Measurements from ENCODE around the gene ZNF468.
"Not testable (repeated sequence)": the region's sequence is repeated elsewhere in the genome, so short reads cannot be mapped to it uniquely, and the experiment has no call there.

The ZNF468 gene

DNA sequence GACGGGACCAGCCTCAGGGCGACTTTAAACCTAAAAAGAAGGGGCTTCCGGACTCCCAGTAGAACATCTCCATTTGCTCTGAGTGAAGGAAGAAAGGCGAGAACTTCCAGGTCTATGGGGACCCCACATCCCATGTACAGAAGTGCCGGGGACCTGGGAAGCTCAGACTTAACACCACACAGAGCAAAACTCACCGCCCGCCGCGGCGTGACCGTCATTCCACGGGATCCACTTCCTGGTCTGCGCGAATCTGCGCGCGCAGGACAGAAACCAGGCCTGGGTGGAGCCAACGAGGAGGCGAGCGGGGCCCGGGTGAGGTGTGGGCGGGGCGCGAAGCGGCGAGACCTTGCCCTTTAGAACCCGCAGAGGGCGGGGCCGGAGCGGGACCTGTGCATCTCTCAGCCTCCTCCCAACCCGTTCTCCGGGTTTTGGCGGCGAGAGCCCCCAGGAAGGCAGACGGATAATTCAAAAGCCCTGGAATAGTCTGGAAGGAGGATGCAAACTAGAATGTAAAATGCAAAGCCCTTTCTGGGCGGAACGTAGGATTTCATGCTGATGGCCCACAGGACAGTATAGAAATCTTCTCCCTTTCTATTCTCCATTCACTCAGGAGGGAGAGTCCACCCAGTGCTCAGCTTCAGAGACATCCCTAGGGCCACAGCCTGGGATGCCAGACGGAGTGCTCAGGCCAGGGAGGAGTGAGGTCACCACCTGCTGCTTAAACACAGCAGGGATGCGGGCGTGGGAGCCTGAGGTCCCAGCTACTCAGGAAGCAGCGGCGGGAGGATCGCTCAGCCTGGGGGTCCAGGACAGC is at the start of gene ZNF468:
TSS of gene ZNF468 (minus strand) at position 242 of the 814 bp plus-strand sequence. CDS start 3,347 bp downstream, outside the sequence.
- DNase-seq = peak; percentile 69

DNA sequence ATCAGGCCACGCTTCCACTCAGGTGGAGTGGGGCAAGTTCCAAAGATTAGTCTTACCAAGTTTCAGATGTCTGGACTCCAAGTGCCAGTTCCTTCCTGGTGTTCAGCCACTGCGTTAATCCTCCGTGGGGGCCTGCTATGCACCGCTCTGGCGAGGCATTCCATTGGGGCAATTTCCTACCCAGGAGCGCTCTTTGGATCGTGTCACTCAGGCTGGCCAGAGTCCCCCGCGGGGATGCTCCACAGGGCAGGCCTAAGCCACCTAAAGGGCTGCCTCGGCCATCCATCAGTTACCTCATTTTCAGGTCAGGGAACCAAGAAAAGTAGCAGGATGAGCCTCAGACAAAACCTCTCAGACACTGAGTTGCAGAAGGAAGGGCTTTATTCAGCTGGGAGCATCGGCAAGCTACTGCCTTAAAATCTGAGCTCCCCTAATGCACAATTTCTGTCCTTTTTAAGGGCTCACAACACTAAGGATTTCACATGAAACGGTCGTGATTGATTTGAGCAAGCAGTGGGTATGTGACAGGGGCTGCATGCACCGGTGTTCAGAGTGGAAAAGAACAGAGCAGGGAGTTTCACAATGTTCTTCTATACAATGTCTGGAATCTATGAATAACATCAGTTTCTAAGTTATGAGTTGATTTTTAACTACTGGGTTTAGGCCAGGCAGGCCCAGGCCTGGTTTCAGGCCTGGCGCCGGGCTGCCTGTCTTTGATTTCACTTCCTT is 46.8 kb upstream of the ZNF468 start:
- not testable (repeated sequence) for DNase-seq

DNA sequence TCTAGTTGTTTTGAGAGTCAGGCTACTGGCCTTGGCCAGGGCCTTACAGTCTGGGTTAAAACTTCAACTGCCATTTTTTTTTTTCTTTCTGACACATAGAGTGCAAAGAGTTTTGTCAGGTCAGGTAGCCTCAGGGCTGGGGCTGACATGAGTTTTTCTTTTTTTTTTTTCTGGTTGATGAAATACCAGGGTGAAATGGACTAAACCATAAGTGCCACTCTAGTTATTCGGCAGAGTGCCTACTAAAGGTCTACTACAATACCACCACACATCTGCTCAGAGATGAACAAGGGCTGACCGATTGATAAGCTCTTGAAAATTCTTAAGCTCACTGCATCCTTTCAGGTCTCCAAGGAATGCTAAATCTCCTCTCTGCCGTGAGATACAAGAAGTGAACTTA is 44.4 kb upstream of the ZNF468 start:
- no peak for DNase-seq

DNA sequence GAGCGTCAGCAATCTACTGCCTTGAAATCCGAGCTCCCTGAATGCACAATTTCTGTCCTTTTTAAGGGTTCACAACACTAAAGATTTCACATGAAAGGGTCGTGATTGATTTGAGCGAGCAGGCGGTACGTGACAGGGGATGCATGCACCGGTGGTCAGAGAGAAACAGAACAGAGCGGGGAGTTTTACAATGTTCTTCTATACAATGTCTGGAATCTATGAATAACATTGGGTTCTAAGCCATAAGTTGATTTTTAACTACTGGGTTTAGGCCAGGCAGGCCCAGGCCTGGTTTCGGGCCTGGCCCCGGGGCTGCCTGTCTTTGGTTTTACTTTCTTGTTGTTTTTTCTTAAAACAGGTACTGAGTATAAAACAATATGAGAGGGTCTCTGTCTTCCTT is 41.2 kb upstream of the ZNF468 start:
- DNase-seq = not testable (repeated sequence)

DNA sequence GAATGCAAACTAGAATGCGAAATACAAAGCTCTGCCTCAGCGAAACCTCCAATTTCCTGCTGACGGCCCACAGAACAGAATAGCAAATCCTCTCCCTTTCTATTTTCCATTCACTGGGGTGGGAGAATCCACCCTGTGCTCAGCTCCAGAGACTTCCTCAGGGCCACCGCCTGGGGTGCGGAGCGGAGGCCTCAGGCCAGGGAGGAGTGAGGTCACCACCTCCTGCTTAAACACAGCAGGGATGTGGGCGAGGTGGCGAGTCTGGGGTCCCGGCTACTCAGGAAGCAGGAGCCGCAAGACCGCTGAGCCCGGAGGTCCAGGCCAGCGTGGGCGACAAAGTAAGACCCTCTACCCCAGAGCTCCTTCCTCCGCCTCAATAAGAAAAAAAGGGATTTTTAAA is 40.7 kb upstream of the ZNF468 start:
- no peak for DNase-seq

DNA sequence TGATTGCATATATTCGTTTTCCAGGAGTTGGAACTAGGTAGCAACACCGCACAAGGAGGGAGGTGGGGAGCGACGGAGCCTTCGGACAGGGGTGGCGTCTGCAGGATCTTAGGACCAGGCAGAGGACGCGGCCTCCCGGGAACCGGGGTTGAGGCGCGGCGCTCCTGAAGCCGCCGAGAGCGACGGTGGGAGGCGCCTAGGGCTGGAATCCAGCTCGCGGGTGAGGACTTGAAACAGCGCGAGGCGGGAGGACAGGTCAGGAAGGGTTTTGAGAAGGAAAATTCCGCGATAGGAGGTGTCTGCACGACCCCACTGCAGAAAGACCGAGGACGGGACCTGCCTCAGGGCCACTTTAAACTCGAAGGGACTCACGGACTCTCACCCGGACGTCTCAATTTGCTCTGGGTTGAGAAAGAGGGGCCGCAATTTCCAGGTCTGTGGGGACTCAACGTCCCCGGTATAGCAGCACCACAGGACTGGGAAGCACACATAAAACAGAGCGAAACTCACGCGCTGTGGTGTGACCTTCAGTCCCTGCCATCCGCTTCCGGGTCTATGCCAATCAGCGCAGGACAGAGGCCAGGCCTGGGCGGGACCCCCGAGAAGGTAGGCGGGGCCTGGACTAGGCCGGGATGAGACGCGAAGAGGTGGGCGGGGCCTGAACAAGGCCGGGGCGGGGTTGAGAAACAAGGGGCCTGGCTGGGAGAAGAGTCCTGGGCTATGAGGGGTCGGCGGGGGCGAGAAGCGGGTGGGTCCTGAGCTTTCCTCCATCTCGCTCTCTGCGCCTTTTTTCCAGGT is 39.9 kb upstream of the ZNF468 start, which contains the start of gene ZNF320:
TSS of gene ZNF320 (minus strand) at position 498 of the 798 bp plus-strand sequence. CDS start 7,380 bp downstream, outside the sequence.
- peak; percentile 54 for DNase-seq

DNA sequence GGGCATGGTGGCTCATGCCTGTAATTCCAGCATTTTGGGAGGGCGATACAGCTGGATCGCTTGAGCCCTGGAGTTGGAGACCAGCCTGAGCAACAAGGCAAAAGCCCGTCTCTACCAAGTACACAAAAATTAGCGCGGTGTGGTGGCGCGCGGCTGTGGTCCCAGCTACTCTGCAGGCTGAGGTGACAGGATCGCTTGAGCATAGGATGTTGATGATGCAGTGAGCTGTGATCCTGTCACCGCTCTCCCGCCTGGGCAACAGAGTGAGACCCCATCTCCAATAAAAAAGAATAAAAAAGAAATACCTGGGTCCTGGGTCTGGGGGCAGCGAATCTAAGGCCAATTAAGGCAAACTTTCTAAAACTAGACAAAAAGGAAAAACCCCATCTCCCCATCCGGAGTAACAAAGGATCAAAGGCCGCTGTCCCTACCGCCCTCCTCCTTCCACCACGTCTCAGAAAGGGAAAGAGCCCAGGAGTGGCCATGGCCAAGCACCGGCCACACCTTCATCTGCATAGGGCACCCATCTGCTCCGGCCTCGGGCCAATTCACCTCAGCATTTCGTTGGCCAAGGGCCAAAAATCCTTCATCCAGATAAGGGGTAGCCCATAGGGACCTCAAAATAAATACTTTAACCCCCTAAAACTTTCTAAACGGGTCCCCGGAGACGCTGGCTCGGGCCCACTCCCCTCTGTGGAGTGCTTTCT is 39.2 kb upstream of the ZNF468 start:
- DNase-seq = no peak

DNA sequence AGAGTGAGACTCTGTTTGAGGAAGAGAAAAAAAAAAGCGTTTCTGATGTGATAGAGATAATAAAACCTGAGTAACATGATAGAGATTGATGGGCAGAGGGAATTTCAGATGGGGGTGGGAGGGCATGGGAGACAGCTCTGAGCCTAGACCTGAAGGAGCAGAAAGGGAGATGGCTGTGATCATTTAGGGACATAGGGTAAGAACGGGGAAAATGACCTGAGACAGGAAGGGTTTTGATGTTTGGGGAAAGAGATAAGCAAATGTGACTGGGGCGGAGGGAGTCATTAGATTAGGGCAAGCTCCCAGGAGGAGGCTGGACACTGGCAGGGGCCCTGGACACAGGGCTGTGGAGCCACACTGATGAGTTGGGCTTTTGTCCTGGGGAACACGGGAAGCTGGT is 33.9 kb upstream of the ZNF468 start:
- no peak for DNase-seq

DNA sequence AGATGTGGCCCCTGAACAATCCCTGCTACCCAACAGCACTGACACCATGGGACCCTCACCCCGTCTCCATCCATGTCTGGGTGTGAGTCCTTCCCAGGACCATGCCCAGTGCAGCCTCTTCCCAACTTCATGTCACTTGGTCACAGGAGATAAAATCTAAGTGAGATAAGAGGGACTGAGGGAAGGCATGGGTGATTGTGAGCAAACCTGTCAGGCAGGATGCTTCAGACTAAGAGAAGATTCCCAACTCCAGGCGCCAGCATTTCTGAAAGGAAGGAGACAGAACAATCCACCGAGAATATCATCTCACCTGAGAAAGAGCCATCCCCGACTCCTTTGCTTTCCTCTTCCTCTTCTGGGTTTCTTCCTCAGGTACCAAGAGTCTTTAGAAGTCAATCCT is 32.5 kb upstream of the ZNF468 start:
- DNase-seq = no peak

DNA sequence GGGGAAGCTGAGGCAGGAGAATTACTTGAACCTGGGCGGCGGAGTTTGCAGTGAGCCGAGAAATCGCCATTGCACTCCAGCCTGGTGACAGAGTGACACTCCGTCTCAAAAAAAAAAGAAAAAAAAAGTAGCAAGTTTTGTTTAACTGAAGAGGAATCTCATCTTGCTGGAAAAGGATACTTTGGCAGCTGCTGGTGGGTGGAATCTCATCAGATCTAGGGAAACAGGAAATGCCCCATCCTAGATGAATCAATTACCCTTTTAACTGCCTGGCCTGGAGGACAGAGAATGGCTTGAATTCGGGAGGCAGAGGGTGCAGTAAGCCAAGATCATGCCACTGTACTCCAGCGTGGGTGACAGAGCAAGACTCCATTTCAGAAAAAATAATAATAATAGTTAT is 31.7 kb upstream of the ZNF468 start:
- DNase-seq = no peak

DNA sequence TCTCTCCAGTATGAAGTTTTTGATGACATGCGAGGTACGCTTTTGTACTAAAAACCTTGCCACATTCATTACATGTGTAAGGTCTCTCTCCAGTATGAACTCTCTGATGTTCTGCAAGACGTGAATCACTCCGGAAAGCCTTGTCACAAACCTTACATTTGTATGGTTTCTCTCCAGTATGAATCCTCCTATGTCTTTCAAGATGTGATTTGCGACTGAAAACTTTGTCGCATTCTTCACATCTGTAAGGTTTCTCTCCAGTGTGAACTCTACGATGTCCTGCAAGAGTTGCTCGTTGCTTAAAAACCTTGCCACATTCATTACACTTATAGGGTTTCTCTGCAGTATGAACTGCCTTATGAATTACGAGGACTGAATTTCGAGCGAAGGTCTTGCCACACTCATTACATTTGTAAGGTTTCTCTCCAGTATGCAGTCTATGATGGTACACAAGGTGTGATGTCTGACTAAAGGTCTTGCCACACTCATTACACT is 23.5 kb upstream of the ZNF468 start:
- DNase-seq = no peak

DNA sequence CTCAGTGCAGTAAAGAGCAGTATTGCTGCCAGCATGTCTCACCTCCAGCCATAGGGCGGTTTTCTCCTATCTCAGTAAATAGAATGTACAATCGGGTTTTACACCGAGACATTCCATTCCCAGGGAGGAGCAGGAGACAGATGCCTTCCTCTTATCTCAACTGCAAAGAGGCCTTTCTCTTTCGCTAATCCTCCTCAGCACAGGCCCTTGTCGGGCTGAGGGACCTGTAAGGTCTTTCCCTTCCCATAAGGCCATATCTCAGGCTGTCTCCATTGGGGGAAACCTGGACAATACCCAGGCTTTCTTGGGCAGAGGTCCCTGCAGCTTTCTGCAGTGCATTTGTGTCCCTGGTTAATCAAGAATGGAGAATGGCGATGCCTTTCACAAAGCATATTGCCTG is 15.6 kb upstream of the ZNF468 start:
- not testable (repeated sequence) for DNase-seq

DNA sequence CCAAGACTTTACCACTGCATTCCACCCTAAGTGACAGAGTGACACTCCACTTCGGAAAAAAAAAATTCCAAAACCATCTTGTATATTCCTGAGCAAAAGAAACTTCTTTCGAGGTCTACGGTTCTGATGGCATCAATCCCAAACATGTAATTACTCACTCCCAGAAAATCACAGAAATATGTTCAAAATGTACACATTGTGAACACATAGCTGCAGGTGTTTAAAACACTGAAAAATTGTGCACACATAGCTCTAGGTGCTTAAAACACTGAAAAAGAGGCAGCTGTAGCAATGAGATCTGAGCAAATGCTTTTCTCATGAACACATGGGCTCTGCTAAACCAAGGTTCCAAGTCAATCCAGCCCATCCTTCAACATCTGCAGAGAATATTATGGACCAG is 14.0 kb upstream of the ZNF468 start:
- no peak for DNase-seq

DNA sequence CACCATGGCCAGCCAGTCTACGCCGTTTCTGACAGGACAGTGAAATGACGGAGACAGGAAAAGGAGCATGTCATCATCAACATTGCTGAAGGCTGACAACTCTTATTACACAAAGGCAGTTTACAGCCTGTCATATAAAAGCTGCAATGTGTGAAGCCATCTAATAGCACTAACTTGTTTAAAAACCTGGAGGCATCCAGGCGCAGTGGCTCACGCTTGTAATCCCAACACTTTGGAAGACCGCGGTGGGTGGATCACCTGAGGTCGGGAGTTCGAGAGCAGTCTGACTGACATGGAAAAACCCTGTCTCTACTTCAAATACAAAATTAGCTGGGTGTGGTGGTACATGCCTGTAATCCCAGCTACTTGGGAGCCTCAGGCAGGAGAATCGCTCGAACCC is 10.6 kb upstream of the ZNF468 start:
- not testable (repeated sequence) for DNase-seq

DNA sequence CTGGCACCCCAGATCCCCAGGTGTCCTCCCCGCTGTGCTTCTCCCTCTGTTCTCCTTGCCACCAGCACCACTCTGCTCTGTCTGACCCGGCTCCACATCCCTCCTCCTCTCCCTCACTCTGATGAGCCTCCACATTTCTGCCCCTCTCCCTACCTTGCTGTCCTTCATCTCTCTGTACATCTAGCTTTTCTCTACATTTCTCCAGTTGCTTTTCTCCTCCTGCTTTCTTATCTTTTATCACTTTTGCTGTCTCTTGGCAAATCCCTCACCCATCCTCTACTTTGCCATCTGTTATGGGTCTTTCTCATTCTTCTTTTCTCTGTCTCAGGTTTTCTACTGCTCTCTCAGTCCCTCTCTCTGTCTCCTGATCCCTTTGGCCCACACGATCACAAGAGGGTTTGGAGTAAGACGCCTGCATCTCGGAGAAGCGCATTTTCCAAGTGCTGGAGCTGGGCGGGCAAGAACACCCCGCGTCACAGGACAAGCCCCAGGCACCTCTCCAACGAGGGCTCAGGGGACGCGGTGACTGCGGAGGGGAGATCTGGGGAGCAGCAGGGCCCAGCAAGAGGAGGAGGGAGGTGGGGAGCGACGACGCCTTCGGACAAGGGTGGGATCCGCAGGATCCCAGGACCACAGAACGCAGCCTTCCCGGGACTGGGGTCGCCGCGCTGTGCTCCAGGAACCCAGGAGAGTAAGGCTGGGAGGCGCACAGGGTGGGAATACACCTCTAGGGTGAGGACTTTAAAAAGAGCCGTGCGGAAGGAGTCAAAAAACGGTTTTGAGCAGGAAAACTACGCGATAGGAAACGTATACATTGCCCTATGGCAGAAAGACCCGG is 660 bp downstream of the ZNF468 start:
- DNase-seq = not testable (repeated sequence)

DNA sequence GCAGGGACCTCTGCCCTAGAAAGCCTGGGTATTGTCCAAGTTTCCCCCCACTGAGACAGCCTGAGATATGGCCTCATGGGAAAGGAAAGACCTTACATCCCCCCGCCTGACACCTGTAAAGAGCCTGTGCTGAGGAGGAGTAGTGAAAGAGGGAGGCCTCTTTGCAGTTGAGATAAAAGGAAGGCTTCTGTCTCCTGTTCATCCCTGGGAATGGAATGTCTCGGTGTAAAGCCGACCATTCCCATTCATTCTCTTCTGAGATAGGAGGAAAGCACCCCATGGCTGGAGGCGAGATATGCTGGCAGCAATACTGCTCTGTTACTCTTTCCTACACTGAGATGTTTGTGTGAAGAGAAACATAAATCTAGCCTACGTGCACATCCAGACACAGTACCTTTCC is 10.1 kb downstream of the ZNF468 start:
- not testable (repeated sequence) for DNase-seq

DNA sequence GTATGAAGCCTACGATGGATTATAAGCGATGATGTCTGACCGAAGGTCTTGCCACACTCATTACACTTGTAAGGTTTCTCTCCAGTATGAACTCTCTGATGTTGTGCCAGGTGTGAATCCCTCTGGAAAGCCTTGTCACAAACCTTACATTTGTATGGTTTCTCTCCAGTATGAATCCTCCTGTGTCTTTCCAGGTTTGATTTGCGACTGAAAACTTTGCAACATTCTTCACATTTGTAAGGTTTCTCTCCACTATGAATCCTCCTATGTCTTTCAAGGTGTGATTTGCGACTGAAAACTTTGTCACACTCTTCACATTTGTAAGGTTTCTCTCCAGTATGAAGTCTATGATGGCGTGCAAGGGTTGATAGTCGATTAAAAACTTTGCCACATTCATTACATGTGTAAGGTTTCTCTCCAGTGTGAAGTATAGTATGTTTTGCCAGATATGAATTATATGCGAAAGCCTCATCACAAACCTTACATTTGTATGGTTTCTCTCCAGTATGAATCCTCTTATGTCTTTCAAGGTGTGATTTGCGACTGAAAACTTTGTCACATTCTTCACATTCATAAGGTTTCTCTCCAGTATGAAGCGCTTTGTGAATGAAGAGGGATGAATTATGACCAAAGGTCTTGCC is 16.5 kb downstream of the ZNF468 start:
- DNase-seq = not testable (repeated sequence)

DNA sequence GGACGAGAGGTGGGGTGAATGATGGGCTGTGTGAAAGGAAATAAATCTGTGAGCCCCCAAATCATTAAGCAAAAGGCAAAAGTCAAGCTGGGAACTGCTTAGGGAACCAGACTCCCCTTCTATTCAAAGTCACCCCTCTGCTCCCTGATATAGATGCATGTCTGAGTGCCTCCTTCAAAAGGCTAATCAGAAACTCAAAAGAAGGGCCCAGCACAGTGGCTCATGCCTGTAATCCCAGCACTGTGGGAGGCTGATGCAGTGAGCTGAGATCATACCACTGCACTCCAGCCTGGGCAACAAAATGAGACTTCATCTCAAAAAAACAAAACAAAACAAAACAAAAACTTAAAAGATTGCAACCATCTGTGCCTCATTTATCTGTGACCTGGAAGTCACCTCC is 23.1 kb downstream of the ZNF468 start:
- not testable (repeated sequence) for DNase-seq

DNA sequence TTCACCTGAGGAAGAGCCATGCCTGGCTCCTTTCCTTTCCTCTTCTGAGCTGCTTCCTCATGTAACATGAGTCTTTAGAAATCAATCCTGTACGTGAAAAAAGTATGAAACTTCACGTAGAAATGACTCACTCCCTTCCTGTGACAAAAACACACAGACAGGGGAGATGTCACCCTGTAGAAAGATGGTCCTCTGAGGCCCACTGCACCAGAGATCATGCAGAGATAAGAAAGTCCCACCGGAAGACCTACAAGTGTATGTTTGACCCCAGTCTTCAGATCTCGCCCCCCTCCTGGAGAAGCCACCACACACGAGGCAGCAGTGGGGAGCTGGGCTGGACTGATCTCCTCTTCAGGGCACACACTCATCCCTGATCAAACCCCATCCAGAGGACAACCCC is 23.9 kb downstream of the ZNF468 start:
- not testable (repeated sequence) for DNase-seq

DNA sequence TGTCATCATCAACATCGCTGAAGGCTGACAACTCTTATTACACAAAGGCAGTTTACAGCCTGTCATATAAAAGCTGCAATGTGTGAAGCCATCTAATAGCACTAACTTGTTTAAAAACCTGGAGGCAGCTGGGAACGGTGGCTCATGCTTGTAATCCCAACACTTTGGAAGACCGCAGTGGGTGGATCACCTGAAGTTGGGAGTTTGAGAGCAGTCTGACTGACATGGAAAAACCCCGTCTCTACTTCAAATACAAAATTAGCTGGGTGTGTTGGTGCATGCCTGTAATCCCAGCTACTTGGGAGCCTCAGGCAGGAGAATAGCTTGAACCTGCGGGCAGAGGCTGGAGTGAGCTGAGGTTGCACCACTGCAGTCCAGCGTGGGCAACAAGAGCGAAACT is 27.6 kb downstream of the ZNF468 start:
- not testable (repeated sequence) for DNase-seq

DNA sequence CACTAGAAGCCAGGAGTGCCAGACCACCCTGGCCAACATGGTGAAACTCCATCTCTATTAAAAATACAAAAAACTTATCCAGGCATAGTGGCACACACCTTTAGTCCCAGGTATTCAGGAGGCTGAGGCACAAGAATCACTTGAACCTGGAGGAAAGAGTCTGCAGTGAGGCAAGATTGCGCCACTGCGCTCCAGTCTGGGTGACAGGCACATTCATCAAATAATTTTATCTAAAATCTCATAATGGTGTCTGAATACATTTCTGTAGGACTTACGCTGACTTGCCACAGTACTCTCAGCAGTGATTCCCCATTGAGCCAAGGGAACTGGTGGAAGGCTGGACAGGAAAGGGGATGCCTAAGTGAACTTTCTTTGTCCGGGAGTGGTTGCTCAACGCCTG is 31.7 kb downstream of the ZNF468 start:
- no peak for DNase-seq
